Prostate gland (tissue), 2 donors: Measurements from ENCODE around the gene TMED7. TPM values are rescaled to one million over a fixed set of nuclear protein-coding genes. Genes with fewer than 3 reads are reported as not detected.

Source experiments
- DNase-seq: peaks from one replicate; pipeline ENCODE4 v3.0.0-alpha.2; 2019; ENCODE audit warnings: low spot score
- H3K27ac ChIP-seq, 2 donors: fragments of 200-600 bp; sonication (generic); 2 replicates each; pipeline ENCODE4 v1.5.1; 2017 to 2019
- H3K27me3 ChIP-seq: fragments of 200-600 bp; sonication (generic); replicated peaks from 2 replicates; pipeline ENCODE4 v1.5.1; 2019; ENCODE audit not compliant: insufficient read depth
- H3K36me3 ChIP-seq, 2 donors: fragments of 200-600 bp; sonication (generic); 1 replicate in 1 of 2; 2 replicates in 1 of 2; pipeline versions ENCODE4 v1.5.1 to v1.8.1; 2017 to 2019
- H3K4me1 ChIP-seq: fragments of 200-600 bp; sonication (generic); replicated peaks from 2 replicates; pipeline ENCODE4 v1.5.1; 2019
- H3K4me3 ChIP-seq, 2 donors: fragments of 200-600 bp; sonication (generic); 2 replicates each; pipeline ENCODE4 v1.5.1; 2017 to 2019
- H3K9me3 ChIP-seq: fragments of 200-600 bp; sonication (generic); 2 replicates; pipeline ENCODE4 v1.5.1; 2017
- POLR2A ChIP-seq: fragments of 450-650 bp; IDR thresholded peaks from one replicate; pipeline ENCODE4 v1.6.1; 2016; ENCODE audit warnings: antibody characterized with exemption, mild to moderate bottlenecking
- POLR2AphosphoS5 ChIP-seq: sonication (generic); formaldehyde crosslinking; IDR thresholded peaks from one replicate; pipeline ENCODE4 v1.6.1; 2017; ENCODE audit warnings: antibody characterized with exemption
- whole genome bisulfite sequencing: methylation state at CpG from one replicate; pipeline ENCODE4 v1.1.5; 2018; 5-methylcytosine and 5-hydroxymethylcytosine counted together
- intact Hi-C: fragments of 100-400 bp; cut with DNase I; formaldehyde crosslinking; loops from one replicate; pipeline ENCODE4 v1.14.2; 2022
- total RNA-seq, 2 donors: library from RNA; depleted of rRNA; stranded (reverse); fragments of >200 nt; gene quantifications; one replicate each; pipeline ENCODE4 v1.1.0, GENCODE V29; 2016
- TF ChIP-seq, protein P1 (sequence below), 4 experiments: fragments of 200-600 bp in 2 of 4; fragments of 450-650 bp in 2 of 4; sonication (generic) in 2 of 4; IDR thresholded peaks; 1 replicate in 3 of 4; 2 replicates in 1 of 4; pipeline ENCODE4 v1.5.1; 2016 to 2019; ENCODE audit warnings: antibody characterized with exemption in 4 of 4, mild to moderate bottlenecking in 2 of 4, moderate library complexity in 2 of 4

The TMED7 gene
- total RNA-seq, 2 donors from 2014 or later = 109 to 155 TPM

DNA sequence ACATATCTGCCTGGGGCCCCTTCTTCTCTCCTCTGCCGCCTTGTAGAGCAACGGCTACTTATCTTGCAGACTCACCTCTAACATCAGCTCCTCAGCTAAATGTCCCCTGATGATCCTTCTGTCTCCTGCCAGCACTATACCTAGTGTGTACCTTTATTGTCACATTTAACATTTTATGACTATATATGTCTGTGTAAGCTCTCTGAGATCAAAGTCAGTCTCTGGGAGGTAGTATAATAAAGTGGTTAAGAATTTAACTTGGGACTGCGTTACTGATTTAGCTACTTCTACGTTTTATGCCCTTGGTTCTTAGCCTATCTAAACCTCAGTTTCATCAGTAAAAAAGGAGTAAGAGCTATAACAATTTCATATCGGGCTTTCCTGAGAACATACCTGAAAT, 2.2 kb downstream of the TMED7 start:
- Histone ChIP-seq H3K27ac (no peak overlapping the region), H3K4me1 (no peaks in the 10 kb centered on the region), H3K9me3 (no peaks in the 10 kb centered on the region), H3K4me3 (peak overlapping the region in 1 of 2 donors; percentile 84), H3K27me3 (no peaks in the 10 kb centered on the region), H3K36me3 (no peaks in the 10 kb centered on the region)
- WGBS = 35% methylated on average over 5 of the region's 5 CpGs
- no peak for DNase-seq
- intact Hi-C loops = loop anchor here (10.0 kb wide), 1 partner anchor 79 kb away; the partner anchor contains the start of gene FEM1C
- TF ChIP-seq, protein P1, sequence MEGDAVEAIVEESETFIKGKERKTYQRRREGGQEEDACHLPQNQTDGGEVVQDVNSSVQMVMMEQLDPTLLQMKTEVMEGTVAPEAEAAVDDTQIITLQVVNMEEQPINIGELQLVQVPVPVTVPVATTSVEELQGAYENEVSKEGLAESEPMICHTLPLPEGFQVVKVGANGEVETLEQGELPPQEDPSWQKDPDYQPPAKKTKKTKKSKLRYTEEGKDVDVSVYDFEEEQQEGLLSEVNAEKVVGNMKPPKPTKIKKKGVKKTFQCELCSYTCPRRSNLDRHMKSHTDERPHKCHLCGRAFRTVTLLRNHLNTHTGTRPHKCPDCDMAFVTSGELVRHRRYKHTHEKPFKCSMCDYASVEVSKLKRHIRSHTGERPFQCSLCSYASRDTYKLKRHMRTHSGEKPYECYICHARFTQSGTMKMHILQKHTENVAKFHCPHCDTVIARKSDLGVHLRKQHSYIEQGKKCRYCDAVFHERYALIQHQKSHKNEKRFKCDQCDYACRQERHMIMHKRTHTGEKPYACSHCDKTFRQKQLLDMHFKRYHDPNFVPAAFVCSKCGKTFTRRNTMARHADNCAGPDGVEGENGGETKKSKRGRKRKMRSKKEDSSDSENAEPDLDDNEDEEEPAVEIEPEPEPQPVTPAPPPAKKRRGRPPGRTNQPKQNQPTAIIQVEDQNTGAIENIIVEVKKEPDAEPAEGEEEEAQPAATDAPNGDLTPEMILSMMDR (IDR thresholded peaks at IDR 0.05) = no peak

GRCh38 chr5:115621365-115621900, 4.4 kb downstream of the TMED7 start:
- no peaks in the 10 kb centered on the region for H3K4me1 ChIP-seq
- TF ChIP-seq POLR2A (no peak), POLR2AphosphoS5 (no peak)
- no peak overlapping the region for H3K4me3 ChIP-seq
- 73% methylated on average over 4 of the region's 4 CpGs for WGBS
- intact Hi-C loops = loop anchor here (10.0 kb wide), 1 partner anchor 77 kb away; the partner anchor contains the start of gene FEM1C
- H3K36me3 ChIP-seq = peaks cover 0 to 4% of the 10 kb centered on the region in 2 donors
- DNase-seq = no peak
- no peak overlapping the region for H3K27ac ChIP-seq
- no peaks in the 10 kb centered on the region for H3K27me3 ChIP-seq
- H3K9me3 ChIP-seq = no peaks in the 10 kb centered on the region

DNA sequence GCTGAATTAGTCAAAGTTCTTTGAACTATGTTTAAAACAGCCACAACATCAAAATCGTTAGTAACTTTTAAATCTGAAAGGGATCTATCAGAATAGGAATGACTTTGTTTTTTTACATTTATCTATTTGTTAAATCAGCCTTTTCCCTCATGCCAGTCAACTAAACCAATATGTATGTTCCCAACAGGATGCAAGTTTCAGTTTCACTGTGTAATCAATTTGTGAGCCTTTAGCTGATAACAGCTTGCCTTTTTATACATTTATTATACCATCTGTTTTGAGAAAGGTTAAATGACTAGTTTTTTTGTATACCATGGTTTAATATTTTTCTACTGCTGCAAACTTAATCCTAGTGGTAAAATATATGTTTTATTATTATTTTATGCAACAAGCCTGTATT, 8.9 kb downstream of the TMED7 start:
- no peak for DNase-seq
- Histone ChIP-seq H3K4me3 (no peak overlapping the region), H3K36me3 (peaks cover 0 to 4% of the 10 kb centered on the region in 2 donors), H3K9me3 (no peaks in the 10 kb centered on the region), H3K27me3 (no peaks in the 10 kb centered on the region), H3K27ac (no peak overlapping the region), H3K4me1 (no peaks in the 10 kb centered on the region)
- 31% methylated on average over 1 of the region's 1 CpG for WGBS
- intact Hi-C loops = no loop called here
- TF ChIP-seq POLR2A (no peak), POLR2AphosphoS5 (no peak)
- TF ChIP-seq, protein P1 (IDR thresholded peaks at IDR 0.05) = no peak

- Histone ChIP-seq H3K36me3 (peaks cover 0 to 4% of the 10 kb centered on the region in 2 donors), H3K27ac (no peak overlapping the region), H3K27me3 (no peaks in the 10 kb centered on the region), H3K4me1 (no peaks in the 10 kb centered on the region), H3K9me3 (no peaks in the 10 kb centered on the region), H3K4me3 (no peak overlapping the region)
- TF ChIP-seq POLR2AphosphoS5 (no peak), POLR2A (no peak)
- TF ChIP-seq, protein P1 (IDR thresholded peaks at IDR 0.05) = no peak
- intact Hi-C loops = no loop called here
- no peak for DNase-seq
These were observed 9.4 kb downstream of the TMED7 start for GRCh38 chr5:115616472-115616871.

DNA sequence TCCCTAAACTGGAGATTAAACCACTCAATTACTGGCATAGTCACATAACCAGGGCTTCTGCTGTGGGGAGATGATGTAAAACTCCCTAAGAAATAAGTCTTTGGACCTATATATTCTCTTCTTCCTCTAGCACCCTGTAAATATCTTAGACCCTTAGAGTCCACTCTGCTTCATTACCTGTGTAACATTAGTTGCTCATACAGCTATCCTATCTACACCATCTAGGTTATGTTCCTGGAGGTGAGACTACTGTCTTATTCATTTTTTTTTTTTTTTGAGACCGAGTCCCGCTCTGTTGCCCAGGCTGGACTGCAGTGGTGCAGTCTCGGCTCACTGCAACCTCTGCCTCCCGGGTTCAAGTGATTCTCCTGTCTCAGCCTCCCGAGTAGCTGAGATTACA, 14.0 kb downstream of the TMED7 start:
- H3K36me3 ChIP-seq = peaks cover 0 to under 1% of the 10 kb centered on the region in 2 donors
- no peaks in the 10 kb centered on the region for H3K4me1 ChIP-seq
- H3K27ac ChIP-seq = no peak overlapping the region
- WGBS = 98% methylated on average over 5 of the region's 5 CpGs
- no peak overlapping the region for H3K4me3 ChIP-seq
- H3K27me3 ChIP-seq = no peaks in the 10 kb centered on the region
- intact Hi-C loops = no loop called here
- no peak for DNase-seq
- TF ChIP-seq, protein P1 (IDR thresholded peaks at IDR 0.05) = no peak
- TF ChIP-seq POLR2AphosphoS5 (no peak), POLR2A (no peak)
- no peaks in the 10 kb centered on the region for H3K9me3 ChIP-seq
